Body of pancreas (tissue), 4 donors: ENCODE results near the gene HOXD10. TPM values are rescaled to one million over a fixed set of nuclear protein-coding genes. Genes with fewer than 3 reads are reported as not detected.

ENCODE experiments used
- ATAC-seq: fragments of 150-250 bp; one replicate; pipeline ENCODE4 v1.9.1; 2016
- DNase-seq, 4 donors: peaks; one replicate each; pipeline ENCODE4 v3.0.0-alpha.2; 2019
- H3K27ac ChIP-seq, 4 donors: fragments of 200-600 bp; sonication (generic); 1 replicate in 3 of 4; 2 replicates in 1 of 4; pipeline versions ENCODE4 v1.5.1 to v1.6.1; 2016 to 2019; ENCODE audit warnings: mild to moderate bottlenecking in 1 of 4, mixed read lengths in 1 of 4, moderate library complexity in 1 of 4
- H3K27me3 ChIP-seq, 2 donors: fragments of 200-600 bp; sonication (generic); one replicate each; pipeline ENCODE4 v1.6.0; 2016; ENCODE audit warnings: mild to moderate bottlenecking in 1 of 2
- H3K36me3 ChIP-seq, 2 donors: fragments of 200-600 bp; sonication (generic); replicated peaks in 1 of 2; 2 replicates each; pipeline ENCODE4 v1.5.1; 2016; ENCODE audit warnings: low read depth in 2 of 2; ENCODE audit not compliant: insufficient read depth in 1 of 2
- H3K4me1 ChIP-seq: fragments of 200-600 bp; sonication (generic); one replicate; pipeline ENCODE4 v1.6.0; 2016
- H3K4me3 ChIP-seq, 2 donors: fragments of 200-600 bp; sonication (generic); 1 replicate in 1 of 2; 2 replicates in 1 of 2; pipeline ENCODE4 v1.5.1; 2016 to 2019
- H3K9me3 ChIP-seq, 3 donors: fragments of 200-600 bp; sonication (generic); 1 replicate in 2 of 3; 2 replicates in 1 of 3; pipeline ENCODE4 v1.5.1; 2016
- POLR2A ChIP-seq, 3 donors: fragments of 450-650 bp; IDR thresholded peaks; one replicate each; pipeline ENCODE4 v1.6.1; 2016; ENCODE audit warnings: antibody characterized with exemption in 3 of 3, mild to moderate bottlenecking in 2 of 3
- whole genome bisulfite sequencing, 2 donors: methylation state at CpG; one replicate each; pipeline ENCODE4 v1.1.5; 2017; 5-methylcytosine and 5-hydroxymethylcytosine counted together
- intact Hi-C: fragments of 100-400 bp; cut with DNase I; formaldehyde crosslinking; loops from one replicate; pipeline ENCODE4 v1.15.1; 2023
- total RNA-seq, 2 donors: library from RNA; depleted of rRNA; stranded (reverse); fragments of >200 nt; gene quantifications; one replicate each; pipeline ENCODE4 v1.1.0, GENCODE V29; 2016
- TF ChIP-seq, protein P1 (sequence below), 7 experiments: fragments of 450-650 bp in 4 of 7; fragments of 200-600 bp in 3 of 7; sonication (generic) in 3 of 7; IDR thresholded peaks; one replicate each; pipeline ENCODE4 v1.5.1; 2016 to 2019; ENCODE audit warnings: antibody characterized with exemption in 7 of 7

The HOXD10 gene
- total RNA-seq, 2 donors from 2014 or later: 0.26 TPM; not detected in 1

DNA sequence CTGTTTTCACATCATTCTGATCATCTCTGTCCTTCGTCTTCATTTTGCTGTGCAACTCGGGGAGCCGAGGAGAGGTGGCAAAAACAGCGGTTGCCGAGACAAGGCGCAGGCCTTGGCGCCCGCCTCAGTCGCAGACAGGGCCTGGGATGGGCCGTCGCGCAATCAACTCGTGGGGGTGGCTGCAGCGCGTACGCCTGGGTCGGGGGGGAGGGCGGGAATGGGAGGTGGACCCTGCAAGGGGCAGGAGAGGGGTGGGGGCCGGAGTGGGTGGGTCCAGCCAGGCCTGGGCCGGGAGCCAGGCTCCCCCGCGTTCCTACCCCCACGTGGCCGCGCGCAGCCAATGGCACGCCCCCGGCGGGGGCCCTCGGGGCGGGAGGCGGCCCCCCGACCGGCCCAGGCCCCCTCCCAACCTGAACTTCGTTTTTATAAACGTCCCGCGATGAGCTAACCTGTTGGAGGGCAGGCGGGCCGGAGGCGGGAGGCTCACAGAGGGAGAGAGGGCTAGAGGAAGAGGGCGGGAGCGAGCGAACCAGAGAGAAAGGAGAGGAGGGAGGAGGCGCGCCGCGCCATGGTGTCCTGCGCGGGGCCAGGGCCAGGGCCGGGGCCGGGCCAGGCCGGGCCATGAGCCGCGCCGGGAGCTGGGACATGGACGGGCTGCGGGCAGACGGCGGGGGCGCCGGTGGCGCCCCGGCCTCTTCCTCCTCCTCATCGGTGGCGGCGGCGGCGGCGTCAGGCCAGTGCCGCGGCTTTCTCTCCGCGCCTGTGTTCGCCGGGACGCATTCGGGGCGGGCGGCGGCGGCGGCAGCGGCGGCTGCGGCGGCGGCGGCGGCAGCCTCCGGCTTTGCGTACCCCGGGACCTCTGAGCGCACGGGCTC lies 24.1 kb upstream of the HOXD10 start, which contains the start of gene HOXD13:
TSS of gene HOXD13 (plus strand) at position 452 of the 875 bp plus-strand sequence. CDS start at position 622, 170 bp downstream.
- no peak for ATAC-seq
- WGBS, 2 donors: 3 to 12% methylated on average over 33 to 76 of the region's 95 CpGs
- TF ChIP-seq, protein P1, sequence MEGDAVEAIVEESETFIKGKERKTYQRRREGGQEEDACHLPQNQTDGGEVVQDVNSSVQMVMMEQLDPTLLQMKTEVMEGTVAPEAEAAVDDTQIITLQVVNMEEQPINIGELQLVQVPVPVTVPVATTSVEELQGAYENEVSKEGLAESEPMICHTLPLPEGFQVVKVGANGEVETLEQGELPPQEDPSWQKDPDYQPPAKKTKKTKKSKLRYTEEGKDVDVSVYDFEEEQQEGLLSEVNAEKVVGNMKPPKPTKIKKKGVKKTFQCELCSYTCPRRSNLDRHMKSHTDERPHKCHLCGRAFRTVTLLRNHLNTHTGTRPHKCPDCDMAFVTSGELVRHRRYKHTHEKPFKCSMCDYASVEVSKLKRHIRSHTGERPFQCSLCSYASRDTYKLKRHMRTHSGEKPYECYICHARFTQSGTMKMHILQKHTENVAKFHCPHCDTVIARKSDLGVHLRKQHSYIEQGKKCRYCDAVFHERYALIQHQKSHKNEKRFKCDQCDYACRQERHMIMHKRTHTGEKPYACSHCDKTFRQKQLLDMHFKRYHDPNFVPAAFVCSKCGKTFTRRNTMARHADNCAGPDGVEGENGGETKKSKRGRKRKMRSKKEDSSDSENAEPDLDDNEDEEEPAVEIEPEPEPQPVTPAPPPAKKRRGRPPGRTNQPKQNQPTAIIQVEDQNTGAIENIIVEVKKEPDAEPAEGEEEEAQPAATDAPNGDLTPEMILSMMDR (IDR thresholded peaks at IDR 0.05): no peak
- TF ChIP-seq POLR2A (IDR thresholded peaks at IDR 0.05): no peak
- DNase-seq: no peak
- no peak within 1 kb of the TSS for H3K4me3 ChIP-seq
- H3K27me3 ChIP-seq: peaks cover 5 to 67% of the 10 kb centered on the region in 2 donors
- intact Hi-C loops: no loop called here
- H3K9me3 ChIP-seq: no peaks in the 10 kb centered on the region
- no peaks in the 10 kb centered on the region for H3K36me3 ChIP-seq
- peaks cover 33% of the 10 kb centered on the region for H3K4me1 ChIP-seq
- no peak within 1 kb of the TSS for H3K27ac ChIP-seq

DNA sequence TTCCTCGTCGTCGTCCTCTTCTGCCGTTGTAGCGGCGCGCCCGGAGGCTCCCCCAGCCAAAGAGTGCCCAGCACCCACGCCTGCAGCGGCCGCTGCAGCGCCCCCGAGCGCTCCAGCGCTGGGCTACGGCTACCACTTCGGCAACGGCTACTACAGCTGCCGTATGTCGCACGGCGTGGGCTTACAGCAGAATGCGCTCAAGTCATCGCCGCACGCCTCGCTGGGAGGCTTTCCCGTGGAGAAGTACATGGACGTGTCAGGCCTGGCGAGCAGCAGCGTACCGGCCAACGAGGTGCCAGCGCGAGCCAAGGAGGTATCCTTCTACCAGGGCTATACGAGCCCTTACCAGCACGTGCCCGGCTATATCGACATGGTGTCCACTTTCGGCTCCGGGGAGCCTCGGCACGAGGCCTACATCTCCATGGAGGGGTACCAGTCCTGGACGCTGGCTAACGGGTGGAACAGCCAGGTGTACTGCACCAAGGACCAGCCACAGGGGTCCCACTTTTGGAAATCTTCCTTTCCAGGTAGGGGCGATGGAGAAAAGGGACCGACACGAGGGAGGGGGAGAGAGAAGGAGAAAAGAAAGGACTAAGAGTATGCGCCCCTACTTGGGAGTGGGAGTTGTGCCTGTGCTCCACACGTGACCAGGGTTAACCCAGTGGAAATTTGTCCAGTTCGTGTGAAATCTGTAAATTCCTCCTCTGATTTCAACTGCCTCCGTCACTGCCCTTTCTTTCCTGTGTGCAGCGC lies 23.3 kb upstream of the HOXD10 start:
- DNase-seq: no peak
- 3 to 12% methylated on average over 18 to 51 of the region's 53 CpGs for WGBS, 2 donors

DNA sequence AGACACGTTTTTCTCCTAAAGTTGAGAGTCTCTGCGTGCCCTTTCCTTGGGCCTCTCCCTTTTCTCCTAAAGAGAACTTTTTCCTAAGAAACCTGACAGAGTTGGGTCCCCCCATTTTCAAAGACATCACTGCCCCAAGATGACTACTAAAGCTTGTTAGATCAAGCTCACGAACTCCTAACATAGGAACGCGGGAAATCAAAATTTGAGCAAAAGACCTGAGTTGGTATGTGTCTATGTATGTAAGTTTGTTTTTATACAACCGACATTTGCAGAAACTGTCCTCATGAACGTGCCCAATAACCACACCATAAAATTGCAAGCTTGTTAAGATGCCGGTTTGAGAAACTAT lies 22.7 kb upstream of the HOXD10 start:
- no peaks in the 10 kb centered on the region for H3K36me3 ChIP-seq
- TF ChIP-seq, protein P1 (IDR thresholded peaks at IDR 0.05): no peak
- TF ChIP-seq POLR2A (IDR thresholded peaks at IDR 0.05): no peak
- H3K27ac ChIP-seq: no peak overlapping the region
- H3K27me3 ChIP-seq: peaks cover 0 to 65% of the 10 kb centered on the region in 2 donors
- WGBS, 2 donors: 4 to 12% methylated on average over 8 of the region's 8 CpGs
- intact Hi-C loops: no loop called here
- H3K4me1 ChIP-seq: peaks cover 30% of the 10 kb centered on the region
- no peaks in the 10 kb centered on the region for H3K9me3 ChIP-seq
- no peak overlapping the region for H3K4me3 ChIP-seq
- no peak for DNase-seq
- ATAC-seq: no peak

More for the DNA sequence above, 23.3 kb upstream of the HOXD10 start:
- no peak overlapping the region for H3K4me3 ChIP-seq
- TF ChIP-seq POLR2A (IDR thresholded peaks at IDR 0.05): no peak
- TF ChIP-seq, protein P1 (IDR thresholded peaks at IDR 0.05): no peak
- peaks cover 32% of the 10 kb centered on the region for H3K4me1 ChIP-seq
- intact Hi-C loops: no loop called here
- no peak for ATAC-seq
- H3K9me3 ChIP-seq: no peaks in the 10 kb centered on the region
- peaks cover 0 to 63% of the 10 kb centered on the region in 2 donors for H3K27me3 ChIP-seq
- H3K36me3 ChIP-seq: no peaks in the 10 kb centered on the region
- no peak overlapping the region for H3K27ac ChIP-seq

DNA sequence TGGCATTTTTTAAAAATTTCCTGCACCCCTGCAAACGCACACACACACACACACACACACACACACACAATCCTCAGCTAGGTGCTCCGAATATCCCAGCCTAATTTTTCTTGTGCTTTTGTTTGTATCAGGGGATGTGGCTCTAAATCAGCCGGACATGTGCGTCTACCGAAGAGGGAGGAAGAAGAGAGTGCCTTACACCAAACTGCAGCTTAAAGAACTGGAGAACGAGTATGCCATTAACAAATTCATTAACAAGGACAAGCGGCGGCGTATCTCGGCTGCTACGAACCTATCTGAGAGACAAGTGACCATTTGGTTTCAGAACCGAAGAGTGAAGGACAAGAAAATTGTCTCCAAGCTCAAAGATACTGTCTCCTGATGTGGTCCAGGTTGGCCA lies 22.2 kb upstream of the HOXD10 start:
- DNase-seq (no peak), ATAC-seq (no peak)
- WGBS, 2 donors: 5% methylated on average over 12 of the region's 12 CpGs
- H3K27me3 ChIP-seq: peaks cover 0 to 66% of the 10 kb centered on the region in 2 donors
- H3K9me3 ChIP-seq: no peaks in the 10 kb centered on the region
- no peaks in the 10 kb centered on the region for H3K36me3 ChIP-seq
- H3K4me3 ChIP-seq: no peak overlapping the region
- no peak overlapping the region for H3K27ac ChIP-seq
- intact Hi-C loops: no loop called here
- no peak for TF ChIP-seq POLR2A (IDR thresholded peaks at IDR 0.05)
- TF ChIP-seq, protein P1 (IDR thresholded peaks at IDR 0.05): no peak
- H3K4me1 ChIP-seq: peaks cover 30% of the 10 kb centered on the region
